GM08714 (cell line): Measurements from ENCODE around the gene ETS1.
A peak's percentile ranks its signal among the peaks of the same experiment; 100 is the strongest.

Source experiments
- H3K4me3 ChIP-seq: fragments of 200-500 bp; sonication (Bioruptor generic); 2 replicates; pipeline ENCODE4 v1.5.1; 2014; ENCODE audit warnings: mild to moderate bottlenecking, low read length, inconsistent platforms
- ZNF274 ChIP-seq: IDR thresholded peaks from 2 replicates; pipeline ENCODE4 v1.6.1; 2012; ENCODE audit warnings: mild to moderate bottlenecking, low read depth, low read length

Gene ETS1

DNA sequence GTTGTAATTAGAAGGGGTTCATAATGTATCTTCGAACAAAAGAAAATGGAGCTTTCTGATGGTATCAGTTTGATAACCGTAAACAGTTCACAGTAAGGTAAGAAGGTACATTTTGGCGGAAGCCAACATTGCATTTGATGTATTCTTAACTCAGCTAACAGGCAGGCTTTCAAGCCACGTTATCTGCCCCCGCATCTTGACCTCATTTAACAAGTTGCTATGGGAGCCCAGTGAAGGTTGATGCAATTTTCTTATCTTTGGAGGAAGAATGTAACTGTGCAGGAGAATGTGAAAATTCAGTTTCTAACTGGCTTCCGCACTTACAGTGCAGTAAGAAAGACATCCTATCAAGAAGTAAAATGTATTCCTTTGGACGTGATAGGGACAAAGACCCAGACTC lies 110.6 kb downstream of the ETS1 start:
- TF ChIP-seq ZNF274 = no peak
- no peak overlapping the region for H3K4me3 ChIP-seq

DNA sequence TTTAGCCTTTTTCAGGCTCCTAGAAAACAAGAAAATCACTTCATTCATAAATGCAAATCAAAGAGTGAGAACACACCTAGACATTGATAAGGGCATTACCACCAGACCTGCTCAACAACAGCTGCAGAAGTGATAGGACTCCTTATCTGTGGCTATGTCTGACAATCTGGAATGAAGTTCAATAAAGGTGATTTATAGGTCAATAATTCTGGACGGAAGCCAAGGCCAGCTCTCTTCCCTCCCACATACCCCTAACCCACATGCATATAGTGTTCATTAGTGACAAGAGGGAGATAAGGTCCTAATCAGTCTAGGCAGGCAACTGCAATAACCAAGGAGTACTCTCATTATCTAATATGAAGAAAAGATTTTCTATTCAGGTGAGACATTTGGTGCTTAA lies 111.3 kb downstream of the ETS1 start:
- no peak overlapping the region for H3K4me3 ChIP-seq
- TF ChIP-seq ZNF274 = no peak

DNA sequence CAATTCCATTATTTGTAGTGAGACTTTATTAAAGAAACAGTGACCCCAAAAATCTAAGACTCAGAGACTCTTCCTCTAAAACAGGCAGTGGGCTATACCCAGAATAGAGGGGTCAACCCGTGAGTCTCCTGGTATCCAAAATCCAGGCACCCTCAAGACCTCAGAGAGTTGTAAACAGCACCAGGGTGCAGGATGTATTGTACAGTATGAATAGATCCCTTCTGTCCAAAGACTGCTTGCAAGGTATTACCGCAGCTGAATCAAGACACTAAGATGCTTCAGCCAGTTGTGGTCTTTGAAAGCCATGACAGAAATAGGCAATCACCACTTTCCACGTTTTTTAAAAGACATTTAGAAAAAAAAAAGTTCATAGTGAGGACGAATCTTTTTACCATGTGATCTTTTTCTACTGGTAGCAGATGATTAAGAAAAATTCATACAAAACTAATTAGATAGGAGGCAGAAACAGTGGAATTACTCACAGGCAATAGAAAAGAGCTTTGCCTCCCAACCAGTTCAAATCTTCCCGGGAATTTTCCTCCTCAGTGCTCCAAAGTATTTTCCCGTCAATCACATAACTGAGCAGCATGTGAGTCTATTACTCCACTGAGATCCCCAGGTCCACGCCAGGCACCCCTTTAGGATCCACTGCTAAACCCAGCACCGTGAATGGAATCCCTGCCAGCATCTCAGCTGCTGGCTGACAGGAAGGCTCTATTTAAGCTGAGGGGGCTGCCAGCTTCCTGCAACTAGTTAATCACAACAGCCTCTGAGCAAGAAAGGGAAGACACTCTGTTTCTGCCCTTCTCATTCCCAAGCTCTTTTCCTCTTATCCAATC lies 113.1 kb downstream of the ETS1 start:
- no peak for TF ChIP-seq ZNF274
- no peak overlapping the region for H3K4me3 ChIP-seq

DNA sequence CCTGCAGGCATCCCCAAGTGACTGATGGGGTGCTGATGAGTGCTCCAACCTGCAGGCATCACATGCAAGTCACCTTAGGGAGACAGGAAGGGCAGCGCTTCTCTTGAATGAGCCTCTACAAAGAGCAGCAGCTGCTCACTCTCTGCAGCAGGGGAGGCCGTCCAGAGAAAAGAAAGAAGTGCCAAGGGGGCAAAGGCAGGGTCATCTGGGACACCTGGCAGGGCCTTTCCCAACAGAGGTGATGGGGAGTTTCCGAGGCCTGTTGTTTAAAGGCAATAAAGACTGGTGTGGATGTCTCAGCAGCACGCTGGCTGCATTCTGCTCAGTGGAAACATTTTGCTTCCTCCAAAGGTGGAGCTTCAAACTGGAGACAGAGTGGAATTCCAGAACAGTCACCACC lies 113.7 kb downstream of the ETS1 start:
- no peak for TF ChIP-seq ZNF274
- H3K4me3 ChIP-seq = no peak overlapping the region

DNA sequence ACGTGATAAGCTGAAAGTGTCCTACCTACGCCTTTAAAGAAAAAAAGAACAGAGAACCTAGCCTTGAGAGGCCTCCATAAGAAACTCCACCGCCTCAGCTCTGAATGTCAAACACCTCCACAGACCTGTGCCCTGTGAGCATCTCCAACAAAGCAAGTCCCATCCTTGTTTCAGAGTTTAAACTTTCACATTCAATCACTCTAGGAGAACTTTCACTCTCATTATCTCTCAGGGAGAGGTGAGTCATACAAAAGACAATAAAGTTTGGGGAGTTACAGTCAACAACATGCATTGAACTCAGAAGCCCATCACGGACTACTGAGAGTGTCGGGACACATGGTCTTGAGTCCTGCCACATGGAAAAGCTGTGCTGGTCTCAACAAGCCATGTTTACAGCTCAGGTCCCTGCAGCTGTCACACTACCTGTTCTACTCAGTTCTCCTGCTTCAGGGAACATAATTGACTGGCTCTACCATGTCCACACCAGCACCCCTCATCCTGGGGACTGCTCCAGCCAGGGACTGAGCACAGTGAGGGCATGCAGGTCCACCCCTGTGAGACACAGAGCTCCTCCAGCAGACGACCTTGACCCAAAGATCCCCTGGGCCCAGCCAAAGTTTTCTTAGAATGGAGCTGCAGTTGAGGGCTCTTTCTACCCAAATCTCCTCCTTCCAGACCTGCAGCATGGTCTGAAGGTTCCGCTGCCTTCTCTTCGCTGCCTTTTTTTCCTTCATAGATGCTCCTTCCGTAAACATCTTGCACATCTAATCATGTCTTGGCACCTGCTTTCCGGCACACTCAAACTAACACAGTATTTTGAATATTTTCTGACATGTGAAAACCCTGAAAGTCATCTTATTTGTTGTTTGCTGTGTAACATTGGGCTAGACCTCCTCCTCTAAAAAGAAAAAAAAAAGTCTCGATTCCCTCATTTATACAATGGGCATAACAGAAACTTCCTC lies 114.9 kb downstream of the ETS1 start:
- peak overlapping the region; percentile 10; the same call in 1 of the 2 replicates for H3K4me3 ChIP-seq
- no peak for TF ChIP-seq ZNF274

- TF ChIP-seq ZNF274 = no peak
- H3K4me3 ChIP-seq = peak overlapping the region; percentile 5; the same call in 1 of the 2 replicates
Observed at GRCh38 chr11:128471138-128471661, 116.2 kb downstream of the ETS1 start.

DNA sequence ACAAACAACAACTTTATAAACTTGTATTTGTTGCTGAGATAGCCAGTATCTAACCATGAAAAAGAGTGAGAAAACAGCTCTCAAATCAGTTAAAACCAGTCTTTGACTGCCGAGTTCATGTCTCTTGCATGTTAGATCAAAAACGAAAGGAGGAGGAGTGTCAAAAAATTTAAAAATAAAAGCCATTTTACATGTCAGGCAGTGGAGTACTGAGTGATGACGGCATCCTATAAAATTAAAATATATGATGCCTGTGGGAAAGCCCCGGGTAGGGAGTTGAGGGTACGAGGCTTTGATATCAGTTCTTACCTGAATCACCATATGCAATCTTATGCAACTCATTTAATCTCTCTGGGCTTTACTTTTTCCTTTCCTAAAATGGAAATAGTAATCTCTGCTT lies 117.3 kb downstream of the ETS1 start:
- H3K4me3 ChIP-seq = no peak overlapping the region
- TF ChIP-seq ZNF274 = no peak

- H3K4me3 ChIP-seq = no peak overlapping the region; the same call in 1 of the 2 replicates
- TF ChIP-seq ZNF274 = no peak
Observed at GRCh38 chr11:128469220-128469619, 118.1 kb downstream of the ETS1 start.

- H3K4me3 ChIP-seq = peak overlapping the region; percentile 29; the same call in 1 of the 2 replicates
- no peak for TF ChIP-seq ZNF274
Observed at GRCh38 chr11:128468111-128468510, 119.2 kb downstream of the ETS1 start.

DNA sequence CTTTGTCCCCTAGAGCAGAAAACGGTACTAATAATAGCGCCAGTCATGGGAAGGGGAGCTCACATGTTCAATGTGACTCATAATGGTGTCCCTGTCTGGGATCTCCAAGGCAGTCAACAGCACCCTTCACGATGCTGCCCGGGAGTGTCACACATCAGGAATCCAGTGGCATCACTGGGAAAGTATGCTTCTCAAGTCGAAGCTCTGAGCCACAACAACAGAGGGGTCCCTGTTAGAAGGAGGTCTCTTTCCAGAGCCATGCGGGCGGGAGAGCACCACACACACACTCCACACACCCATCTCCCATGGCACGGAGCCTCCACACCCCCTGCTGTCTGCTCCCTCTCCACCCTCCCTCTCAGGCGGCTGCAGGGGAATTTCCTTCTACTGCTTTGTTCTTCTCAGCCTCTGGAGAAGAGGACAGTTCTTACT lies 119.7 kb downstream of the ETS1 start:
- no peak overlapping the region for H3K4me3 ChIP-seq
- no peak for TF ChIP-seq ZNF274

DNA sequence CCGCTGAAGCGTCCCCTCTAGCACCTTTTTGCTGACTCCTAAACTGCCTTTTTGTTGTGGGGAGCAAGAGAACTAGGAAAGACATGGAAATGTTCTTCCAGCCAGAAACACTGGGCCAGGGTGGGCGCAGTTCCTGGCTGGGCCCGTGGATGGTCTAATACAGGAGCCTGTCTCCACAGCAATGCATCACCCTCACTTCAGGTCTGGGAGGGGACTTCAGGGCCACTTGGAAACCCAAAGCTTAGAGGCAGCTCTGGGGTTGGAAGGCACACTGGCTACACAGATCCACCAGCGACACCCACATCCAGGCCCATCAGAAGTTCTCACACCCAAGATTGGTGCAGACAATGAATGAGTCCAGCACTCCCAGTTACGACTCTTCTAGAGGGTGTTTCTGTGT lies 120.3 kb downstream of the ETS1 start:
- TF ChIP-seq ZNF274 = no peak
- H3K4me3 ChIP-seq = no peak overlapping the region

DNA sequence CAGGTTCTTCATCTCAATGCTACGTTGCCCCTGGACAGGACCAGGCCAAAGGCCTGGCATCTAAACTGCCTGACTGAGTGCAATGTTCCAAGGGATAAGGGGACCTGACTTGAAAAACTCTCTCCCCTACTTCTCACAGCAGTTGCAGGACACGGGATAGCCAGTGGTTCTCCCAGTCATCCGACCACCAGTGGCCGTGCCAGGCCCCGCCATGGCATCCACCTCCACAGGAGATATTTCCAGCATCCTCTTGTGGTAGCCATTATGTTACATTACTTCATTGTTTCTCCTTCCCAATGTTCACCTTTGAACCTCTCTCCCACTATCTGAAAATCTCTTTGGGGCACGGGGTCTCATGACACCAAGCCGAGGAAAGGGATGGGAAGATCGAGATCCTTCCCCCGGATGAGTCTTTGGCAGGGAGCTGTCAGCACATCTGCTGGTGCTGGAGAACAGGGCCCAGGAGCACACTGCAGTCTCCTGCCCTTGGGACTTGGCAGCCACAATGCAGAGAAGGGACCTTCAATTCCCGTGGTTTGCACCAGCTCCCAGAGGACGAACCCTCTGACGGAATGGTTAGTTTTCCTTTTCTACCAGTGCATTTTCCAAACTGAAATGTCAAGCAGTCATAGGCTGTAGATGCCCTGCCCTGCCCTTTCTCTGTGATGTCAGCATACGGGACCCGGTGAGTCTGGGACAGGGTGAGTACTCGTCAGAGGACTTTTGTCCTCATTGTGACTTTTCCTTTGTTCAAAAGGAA lies 121.2 kb downstream of the ETS1 start:
- no peak for TF ChIP-seq ZNF274
- no peak overlapping the region for H3K4me3 ChIP-seq

GRCh38 chr11:128465531-128465930 lies 121.8 kb downstream of the ETS1 start:
- H3K4me3 ChIP-seq = no peak overlapping the region
- TF ChIP-seq ZNF274 = no peak
